SK-N-DZ (cell line): ENCODE results near the gene RRP1.

Experiments
- DNase-seq: peaks from one replicate; pipeline ENCODE4 v3.0.0-alpha.2; 2015; ENCODE audit warnings: low spot score

RRP1 gene

GRCh38 chr21:43775795-43776430, 13.5 kb upstream of the RRP1 start, which contains the start of gene CSTB:
CSTB (minus strand) TSS chr21:43776308; CDS start chr21:43776269, 39 bp downstream.
- peak; percentile 83 for DNase-seq

GRCh38 chr21:43777953-43778352, 11.4 kb upstream of the RRP1 start:
- DNase-seq = no peak

GRCh38 chr21:43778469-43779335, 10.7 kb upstream of the RRP1 start:
- no peak for DNase-seq

- DNase-seq = no peak
Observed at GRCh38 chr21:43779660-43780059, 9.7 kb upstream of the RRP1 start.

GRCh38 chr21:43781846-43782245, 7.5 kb upstream of the RRP1 start:
- DNase-seq = no peak

- DNase-seq = no peak
Observed at GRCh38 chr21:43782431-43783097, 6.8 kb upstream of the RRP1 start.

- no peak for DNase-seq
Observed at GRCh38 chr21:43783098-43783700, 6.2 kb upstream of the RRP1 start.

- no peak for DNase-seq
Observed at GRCh38 chr21:43785134-43785533, 4.2 kb upstream of the RRP1 start.

- no peak for DNase-seq
Observed at GRCh38 chr21:43786300-43786806, 3.0 kb upstream of the RRP1 start.

- DNase-seq = no peak
Observed at GRCh38 chr21:43786807-43787440, 2.5 kb upstream of the RRP1 start.

GRCh38 chr21:43790010-43790524, 690 bp downstream of the RRP1 start:
- DNase-seq = no peak

- no peak for DNase-seq
Observed at GRCh38 chr21:43792406-43792805, 3.0 kb downstream of the RRP1 start.

- no peak for DNase-seq
Observed at GRCh38 chr21:43793243-43793642, 3.9 kb downstream of the RRP1 start.

- no peak for DNase-seq
Observed at GRCh38 chr21:43794311-43794710, 4.9 kb downstream of the RRP1 start.

GRCh38 chr21:43794857-43795256, 5.5 kb downstream of the RRP1 start:
- DNase-seq = no peak

GRCh38 chr21:43797415-43797814, 8.0 kb downstream of the RRP1 start:
- DNase-seq = no peak

- DNase-seq = no peak
Observed at GRCh38 chr21:43797925-43798715, 8.7 kb downstream of the RRP1 start.

GRCh38 chr21:43799301-43799840, 10.0 kb downstream of the RRP1 start:
- DNase-seq = no peak

- DNase-seq = no peak
Observed at GRCh38 chr21:43800124-43800523, 10.7 kb downstream of the RRP1 start.

GRCh38 chr21:43800566-43800965, 11.2 kb downstream of the RRP1 start:
- no peak for DNase-seq
